GM21515 (cell line): ENCODE results near the gene MAML3.
"Not testable (repeated sequence)": the region's sequence is repeated elsewhere in the genome, so short reads cannot be mapped to it uniquely, and the experiment has no call there.

Experiments
- ATAC-seq: cut with Tn5 transposase; IDR thresholded peaks from one replicate; pipeline ENCODE4 v1.9.1; 2021; ENCODE audit not compliant: unreplicated experiment

Gene MAML3

GRCh38 chr4:139709660-139710059 lies 444.3 kb downstream of the MAML3 start:
- no peak for ATAC-seq

GRCh38 chr4:139704915-139705485 lies 449.0 kb downstream of the MAML3 start:
- no peak for ATAC-seq

GRCh38 chr4:139700568-139700967 lies 453.4 kb downstream of the MAML3 start:
- no peak for ATAC-seq

- ATAC-seq, result not testable (repeated sequence)
These were observed 455.6 kb downstream of the MAML3 start for GRCh38 chr4:139698167-139698925.

- ATAC-seq, result no peak
These were observed 457.5 kb downstream of the MAML3 start for GRCh38 chr4:139696491-139696890.

GRCh38 chr4:139694522-139695107 lies 459.4 kb downstream of the MAML3 start:
- ATAC-seq, result no peak

- no peak for ATAC-seq
These were observed 461.5 kb downstream of the MAML3 start for GRCh38 chr4:139692309-139693012.

- no peak for ATAC-seq
These were observed 463.6 kb downstream of the MAML3 start for GRCh38 chr4:139690419-139690818.

GRCh38 chr4:139689093-139689722 lies 464.8 kb downstream of the MAML3 start:
- ATAC-seq, result no peak

- ATAC-seq, result no peak
These were observed 467.0 kb downstream of the MAML3 start for GRCh38 chr4:139686988-139687387.

GRCh38 chr4:139686130-139686529 lies 467.9 kb downstream of the MAML3 start:
- no peak for ATAC-seq

GRCh38 chr4:139685180-139685579 lies 468.8 kb downstream of the MAML3 start:
- ATAC-seq, result no peak

GRCh38 chr4:139684351-139684750 lies 469.6 kb downstream of the MAML3 start:
- no peak for ATAC-seq

- no peak for ATAC-seq
These were observed 471.2 kb downstream of the MAML3 start for GRCh38 chr4:139682741-139683151.

- no peak for ATAC-seq
These were observed 471.7 kb downstream of the MAML3 start for GRCh38 chr4:139682309-139682708.

- no peak for ATAC-seq
These were observed 476.9 kb downstream of the MAML3 start for GRCh38 chr4:139676913-139677585.

- no peak for ATAC-seq
These were observed 477.6 kb downstream of the MAML3 start for GRCh38 chr4:139676365-139676764.

GRCh38 chr4:139675651-139676050 lies 478.3 kb downstream of the MAML3 start:
- no peak for ATAC-seq

GRCh38 chr4:139674875-139675550 lies 479.0 kb downstream of the MAML3 start:
- peak; percentile 60 for ATAC-seq

GRCh38 chr4:139672732-139673131 lies 481.3 kb downstream of the MAML3 start:
- no peak for ATAC-seq
